AG20443 (cell line): ENCODE data around the gene LLPH.
"Not testable (repeated sequence)": the region's sequence is repeated elsewhere in the genome, so short reads cannot be mapped to it uniquely, and the experiment has no call there.

Source experiments
- DNase-seq: peaks from one replicate; pipeline ENCODE4 v3.0.0; 2012; ENCODE audit warnings: low spot score, mixed read lengths

The LLPH gene

DNA sequence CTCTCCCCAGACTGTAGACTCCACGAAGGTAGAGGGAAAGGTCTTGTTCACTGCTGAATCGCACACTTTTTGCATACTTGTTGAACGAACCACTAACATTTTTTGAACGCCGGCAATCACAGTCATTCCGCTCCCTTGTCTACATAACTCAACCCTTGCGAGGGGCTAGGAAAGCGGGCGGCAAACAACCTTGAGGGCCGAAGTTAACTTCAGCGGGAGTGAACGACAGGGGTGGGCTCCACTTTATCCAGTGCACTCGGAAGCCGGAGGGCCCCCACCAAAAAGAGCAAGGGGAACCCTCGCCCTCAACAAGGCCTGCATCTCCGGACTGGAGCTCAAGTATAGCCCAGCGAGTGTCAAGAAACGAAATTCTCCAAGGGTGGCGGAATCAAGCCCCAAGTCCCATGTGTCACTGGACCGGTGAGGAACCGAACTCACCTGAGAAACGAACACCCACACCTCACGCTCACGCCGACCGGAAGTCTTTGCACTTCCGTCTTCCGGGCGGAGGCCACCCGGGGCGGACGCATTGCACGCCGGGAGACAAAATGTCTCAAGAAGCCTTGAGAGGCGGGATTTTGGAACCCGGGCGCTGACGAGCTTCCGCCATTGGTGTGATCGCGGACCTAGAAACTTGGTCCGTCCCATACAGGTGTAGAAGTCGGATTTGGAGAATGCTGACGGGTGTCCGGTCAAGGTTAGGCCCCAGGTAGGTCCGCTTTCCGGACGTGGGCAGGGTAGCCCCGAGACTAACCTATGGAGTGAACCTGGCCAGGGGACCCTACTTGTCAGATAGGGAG, at the start of gene LLPH:
TSS of gene LLPH (minus strand) at position 484 of the 800 bp plus-strand sequence. CDS start 1,644 bp downstream, outside the sequence.
- peak; percentile 95 for DNase-seq

- DNase-seq = no peak
Measured at GRCh38 chr12:66176105-66176900, 45.8 kb upstream of the LLPH start.

GRCh38 chr12:66174391-66175325, 44.1 kb upstream of the LLPH start:
- not testable (repeated sequence) for DNase-seq

GRCh38 chr12:66170606-66171005, 40.1 kb upstream of the LLPH start:
- DNase-seq = no peak

DNA sequence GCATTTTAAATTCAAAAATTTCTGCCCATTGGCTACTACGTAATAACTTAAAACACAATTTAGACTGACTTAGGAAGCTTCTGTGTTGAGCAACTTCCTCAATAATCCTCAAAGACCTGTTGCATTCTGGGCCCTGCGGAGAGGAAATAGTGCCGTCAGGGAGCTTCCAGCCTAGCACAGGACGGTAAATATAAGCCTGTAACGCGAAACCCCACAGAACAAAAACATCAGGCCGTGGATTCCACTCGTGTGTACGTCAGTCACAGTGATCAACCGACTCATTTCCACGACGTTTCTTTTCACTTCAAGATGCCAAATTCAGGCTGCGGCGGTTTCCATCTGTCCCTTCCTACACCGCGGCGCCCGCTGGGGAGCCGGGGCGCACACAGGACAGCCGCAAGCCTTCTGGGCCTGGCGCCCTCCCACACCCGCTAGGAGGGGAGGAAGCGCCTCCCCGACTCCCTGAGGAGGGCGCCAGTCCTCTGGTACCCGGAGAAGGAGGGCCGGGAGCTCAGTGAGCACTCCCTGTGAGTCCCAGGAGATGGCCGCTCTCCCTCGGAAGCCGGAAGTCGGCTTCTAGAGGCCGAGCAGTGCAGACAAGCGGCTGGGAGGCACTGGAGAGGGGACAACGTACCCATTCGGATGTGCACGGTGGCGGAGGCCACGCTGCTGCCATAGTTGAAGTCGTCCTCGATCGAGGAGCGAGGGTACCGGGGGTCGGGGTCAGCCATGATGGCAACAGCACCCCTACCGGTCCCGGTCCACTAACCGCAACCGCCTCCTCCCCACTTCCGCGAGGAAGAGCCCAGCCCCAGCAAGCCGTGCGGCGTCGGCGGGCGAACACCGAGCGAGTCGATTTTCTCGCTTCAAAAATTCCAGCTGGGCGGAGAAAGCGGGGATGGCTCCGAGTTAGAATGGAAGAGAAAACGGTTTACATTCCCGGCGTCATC, 38.9 kb upstream of the LLPH start, which contains the start of gene TMBIM4:
TSS of gene TMBIM4 (minus strand) at position 776 of the 950 bp plus-strand sequence. CDS start at position 731, 45 bp downstream.
- DNase-seq = peak; percentile 92

DNA sequence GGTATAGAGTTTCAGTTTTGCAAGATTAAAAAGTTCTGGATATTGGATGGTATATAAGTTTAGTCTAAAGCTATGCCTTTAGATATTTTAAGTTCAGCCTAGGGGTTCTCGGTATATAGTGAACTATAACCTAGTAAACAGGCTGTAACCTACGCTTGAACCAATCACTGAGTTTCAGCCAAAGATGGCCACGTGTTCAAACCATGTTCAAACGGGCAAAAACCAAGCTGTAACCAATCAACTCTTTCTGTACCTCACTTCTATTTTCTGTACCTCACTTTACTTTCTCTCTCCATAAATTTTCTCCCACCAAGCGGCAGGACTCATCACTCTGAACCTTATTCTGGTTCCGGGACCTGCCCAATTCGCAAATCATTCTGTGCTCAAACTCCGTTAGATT, 37.9 kb upstream of the LLPH start:
- DNase-seq = no peak

DNA sequence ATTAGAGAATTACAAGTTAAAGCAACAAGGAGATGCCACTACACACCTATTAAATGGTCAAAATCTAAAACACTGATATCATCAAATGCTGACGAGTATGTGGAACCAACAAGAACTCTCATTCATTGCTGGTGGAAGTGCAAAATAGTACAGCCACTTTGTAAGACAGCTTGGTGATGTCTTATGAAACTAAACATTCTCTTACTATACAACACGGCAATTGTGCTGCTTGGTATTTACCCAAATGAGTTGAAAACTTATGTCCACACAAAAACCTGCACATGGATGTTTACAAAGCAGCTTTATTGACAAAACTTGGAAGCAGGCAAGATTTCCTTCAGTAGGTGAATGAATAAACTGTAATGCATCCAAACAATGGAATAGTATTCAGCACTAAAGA, 36.0 kb upstream of the LLPH start:
- no peak for DNase-seq

DNA sequence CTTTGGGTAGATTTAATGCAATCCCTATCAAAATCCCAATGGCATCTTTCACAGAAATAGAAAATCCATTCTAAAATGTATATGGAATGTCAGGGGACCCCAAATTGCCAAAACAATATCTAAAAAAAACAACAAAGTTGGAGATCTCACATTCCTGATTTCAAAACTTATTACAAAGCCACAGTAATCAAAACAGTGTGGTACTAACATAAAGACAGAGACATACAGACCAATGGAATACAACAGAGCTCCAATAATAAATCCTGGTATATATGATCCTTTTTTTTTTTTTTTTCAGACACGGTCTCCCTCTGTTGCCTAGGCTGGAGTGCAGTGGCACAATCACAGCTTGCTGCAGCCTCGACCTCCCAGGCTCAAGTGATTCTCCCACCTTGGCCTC, 34.6 kb upstream of the LLPH start:
- no peak for DNase-seq

GRCh38 chr12:66164349-66164821, 33.8 kb upstream of the LLPH start:
- DNase-seq = no peak

DNA sequence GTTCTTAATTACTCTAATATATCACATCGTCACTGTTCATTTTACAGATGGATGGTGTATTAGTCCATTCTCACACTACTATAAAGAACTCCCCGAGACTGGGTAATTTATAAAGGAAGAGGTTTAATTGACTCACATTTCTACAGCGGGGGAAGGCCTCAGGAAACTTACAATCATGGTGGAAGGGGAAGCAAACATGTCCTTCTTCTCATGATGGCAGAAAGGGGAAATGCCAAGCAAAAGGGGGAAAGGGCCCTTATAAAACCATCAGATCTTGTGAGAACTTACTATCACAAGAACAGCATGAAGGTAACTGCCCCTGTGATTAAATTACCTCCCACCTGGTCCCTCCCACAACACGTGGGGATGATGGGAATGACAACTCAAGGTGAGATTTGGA, 32.7 kb upstream of the LLPH start:
- DNase-seq = no peak

- no peak for DNase-seq
Measured at GRCh38 chr12:66162701-66163100, 32.2 kb upstream of the LLPH start.

GRCh38 chr12:66160704-66161103, 30.2 kb upstream of the LLPH start:
- no peak for DNase-seq

- no peak for DNase-seq
Measured at GRCh38 chr12:66159123-66159522, 28.6 kb upstream of the LLPH start.

- DNase-seq = no peak
Measured at GRCh38 chr12:66156654-66157053, 26.1 kb upstream of the LLPH start.

DNA sequence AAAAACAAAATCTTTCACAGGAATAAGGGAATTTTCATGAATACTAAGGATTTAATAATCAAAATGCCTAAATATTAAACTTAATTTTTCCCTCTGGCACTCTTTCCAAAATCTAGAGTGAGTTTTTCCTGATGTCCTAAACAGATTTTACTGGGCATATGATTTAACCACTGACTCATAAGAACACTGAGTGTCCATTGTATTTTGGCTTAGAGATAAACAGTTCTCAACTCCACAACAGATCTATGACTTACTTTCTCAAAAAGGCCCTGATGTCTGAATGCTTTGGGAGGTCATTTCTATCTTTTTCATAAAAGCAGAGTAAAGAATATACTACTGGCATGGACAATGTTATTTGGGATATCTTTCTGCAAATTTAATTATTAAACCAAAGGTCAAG, 24.2 kb upstream of the LLPH start:
- peak; percentile 18 for DNase-seq

DNA sequence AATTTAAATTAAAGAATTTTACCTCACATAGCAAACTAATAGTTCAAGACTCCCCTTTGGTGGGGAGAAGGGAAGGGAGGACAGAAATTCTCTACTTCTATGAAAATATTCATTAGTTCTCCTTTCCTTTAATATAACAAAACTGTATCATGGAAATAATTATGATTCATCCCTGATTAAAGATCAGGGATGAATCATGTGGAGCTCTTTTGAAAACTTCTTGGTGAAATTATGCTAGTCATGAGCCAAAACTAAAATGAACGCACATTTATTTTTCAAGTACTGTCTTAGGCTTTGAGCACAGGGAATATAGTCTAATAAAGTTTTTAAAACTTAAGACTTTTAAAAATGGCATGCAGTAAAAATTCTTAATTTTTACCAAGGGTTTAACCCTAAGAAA, 22.2 kb upstream of the LLPH start:
- peak; percentile 37 for DNase-seq

DNA sequence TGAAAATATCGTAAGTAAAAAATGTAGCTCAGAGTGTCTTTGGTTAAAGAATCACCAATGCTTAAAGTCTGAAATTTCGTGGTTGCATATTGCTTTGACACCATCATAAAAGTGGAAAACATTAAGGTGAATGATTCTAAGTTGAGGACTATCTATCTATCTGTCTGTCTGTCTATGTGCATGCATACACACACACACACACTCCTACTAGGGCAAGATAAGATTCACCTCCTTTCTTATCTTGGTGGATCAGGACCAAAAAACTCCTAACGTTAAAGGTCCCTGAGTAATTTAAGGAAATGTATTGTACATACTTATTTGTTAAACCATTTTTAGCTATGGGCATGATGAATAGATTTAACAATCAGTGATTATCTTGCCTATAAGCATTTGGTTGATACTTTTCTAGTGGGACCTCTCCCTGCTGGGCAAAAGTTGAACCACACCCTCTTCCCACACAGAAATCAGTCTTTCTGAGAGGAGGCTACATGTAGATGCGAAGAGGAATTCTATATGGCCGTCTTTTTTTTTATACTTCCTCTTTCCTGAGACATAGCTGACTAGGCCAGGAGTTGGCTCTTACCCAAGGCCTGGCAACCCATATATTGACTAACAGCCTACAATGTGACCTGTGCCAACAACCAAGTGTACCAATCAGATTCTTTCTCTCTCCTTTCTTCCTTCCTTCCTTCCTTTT, 19.3 kb upstream of the LLPH start:
- DNase-seq = no peak

- DNase-seq = peak; percentile 50
Measured at GRCh38 chr12:66144791-66145754, 14.5 kb upstream of the LLPH start.

DNA sequence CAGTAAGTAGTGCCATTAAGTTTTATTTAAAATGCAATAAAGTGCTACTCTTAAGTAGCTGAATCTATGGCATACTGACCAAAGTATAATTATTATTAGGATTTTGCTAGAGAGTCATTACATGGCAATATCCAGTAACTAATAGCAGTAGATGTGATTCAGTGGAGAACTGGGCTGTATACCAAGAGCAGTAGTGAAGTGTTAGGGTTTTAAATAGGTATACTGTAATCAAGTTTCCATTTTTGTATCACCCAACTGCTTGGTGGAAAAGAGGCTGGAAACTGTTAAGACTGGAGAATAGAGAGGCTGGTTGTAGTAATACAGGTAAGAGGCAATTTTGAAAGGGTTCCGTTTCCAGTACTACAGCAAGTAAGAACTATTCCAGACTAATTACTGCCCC, 13.3 kb upstream of the LLPH start:
- no peak for DNase-seq
